HG02763 (cell line): Measurements from ENCODE around the gene C19orf25.

Experiments
- ATAC-seq: cut with Tn5 transposase; IDR thresholded peaks from one replicate; pipeline ENCODE4 v1.9.1; 2021; ENCODE audit warnings: mild to moderate bottlenecking, moderate library complexity; ENCODE audit not compliant: unreplicated experiment

The C19orf25 gene

DNA sequence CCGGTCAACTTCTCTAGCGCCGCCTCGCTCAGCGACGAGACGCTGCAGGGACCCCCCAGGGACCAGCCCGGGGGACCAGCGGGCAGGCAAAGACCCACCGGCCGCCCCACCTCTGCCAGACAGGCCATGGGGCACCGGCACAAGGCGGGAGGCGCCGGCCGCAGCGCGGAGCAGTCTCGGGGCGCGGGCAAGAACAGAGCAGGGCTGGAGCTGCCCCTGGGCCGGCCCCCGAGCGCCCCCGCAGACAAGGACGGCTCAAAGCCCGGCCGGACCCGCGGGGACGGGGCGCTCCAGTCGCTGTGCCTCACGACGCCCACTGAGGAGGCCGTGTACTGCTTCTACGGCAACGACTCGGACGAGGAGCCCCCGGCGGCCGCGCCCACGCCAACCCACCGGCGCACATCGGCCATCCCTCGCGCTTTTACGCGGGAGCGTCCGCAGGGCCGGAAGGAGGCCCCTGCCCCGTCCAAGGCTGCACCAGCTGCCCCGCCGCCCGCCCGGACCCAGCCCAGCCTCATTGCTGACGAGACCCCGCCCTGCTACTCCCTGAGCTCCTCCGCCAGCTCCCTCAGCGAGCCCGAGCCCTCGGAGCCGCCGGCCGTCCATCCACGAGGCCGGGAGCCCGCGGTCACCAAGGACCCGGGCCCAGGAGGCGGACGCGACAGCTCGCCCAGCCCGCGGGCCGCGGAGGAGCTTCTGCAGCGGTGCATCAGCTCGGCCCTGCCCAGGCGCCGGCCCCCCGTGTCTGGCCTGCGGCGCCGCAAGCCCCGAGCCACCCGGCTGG lies 11.3 kb downstream of the C19orf25 start:
- no peak for ATAC-seq

DNA sequence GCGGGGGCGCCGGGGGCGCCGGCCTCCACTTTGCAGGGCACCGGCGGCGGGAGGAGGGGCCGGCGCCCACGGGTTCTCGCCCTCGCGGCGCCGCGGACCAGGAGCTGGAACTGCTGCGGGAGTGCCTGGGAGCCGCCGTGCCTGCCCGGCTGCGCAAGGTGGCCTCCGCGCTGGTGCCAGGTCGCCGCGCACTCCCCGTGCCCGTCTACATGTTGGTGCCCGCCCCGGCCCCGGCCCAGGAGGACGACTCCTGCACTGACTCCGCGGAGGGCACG lies 11.9 kb downstream of the C19orf25 start:
- no peak for ATAC-seq

- no peak for ATAC-seq
Measured at GRCh38 chr19:1466461-1467214, 12.4 kb downstream of the C19orf25 start.

GRCh38 chr19:1466018-1466460 lies 13.0 kb downstream of the C19orf25 start:
- ATAC-seq = no peak

DNA sequence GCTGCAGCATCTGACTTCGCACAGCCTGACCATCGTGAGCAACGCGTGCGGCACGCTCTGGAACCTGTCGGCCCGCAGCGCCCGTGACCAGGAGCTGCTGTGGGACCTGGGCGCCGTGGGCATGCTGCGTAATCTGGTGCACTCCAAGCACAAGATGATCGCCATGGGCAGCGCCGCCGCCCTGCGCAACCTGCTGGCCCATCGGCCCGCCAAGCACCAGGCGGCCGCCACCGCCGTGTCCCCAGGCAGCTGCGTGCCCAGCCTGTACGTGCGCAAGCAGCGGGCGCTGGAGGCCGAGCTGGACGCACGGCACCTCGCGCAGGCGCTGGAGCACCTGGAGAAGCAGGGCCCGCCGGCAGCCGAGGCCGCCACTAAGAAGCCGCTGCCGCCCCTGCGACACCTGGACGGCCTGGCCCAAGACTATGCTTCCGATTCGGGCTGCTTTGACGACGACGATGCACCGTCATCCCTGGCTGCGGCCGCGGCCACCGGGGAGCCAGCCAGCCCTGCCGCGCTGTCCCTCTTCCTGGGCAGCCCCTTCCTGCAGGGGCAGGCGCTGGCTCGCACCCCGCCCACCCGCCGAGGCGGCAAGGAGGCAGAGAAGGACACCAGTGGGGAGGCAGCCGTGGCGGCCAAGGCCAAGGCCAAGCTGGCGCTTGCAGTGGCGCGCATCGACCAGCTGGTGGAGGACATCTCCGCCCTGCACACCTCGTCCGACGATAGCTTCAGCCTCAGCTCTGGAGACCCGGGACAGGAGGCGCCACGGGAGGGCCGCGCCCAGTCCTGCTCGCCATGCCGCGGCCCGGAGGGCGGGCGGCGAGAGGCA lies 13.6 kb downstream of the C19orf25 start:
- no peak for ATAC-seq

DNA sequence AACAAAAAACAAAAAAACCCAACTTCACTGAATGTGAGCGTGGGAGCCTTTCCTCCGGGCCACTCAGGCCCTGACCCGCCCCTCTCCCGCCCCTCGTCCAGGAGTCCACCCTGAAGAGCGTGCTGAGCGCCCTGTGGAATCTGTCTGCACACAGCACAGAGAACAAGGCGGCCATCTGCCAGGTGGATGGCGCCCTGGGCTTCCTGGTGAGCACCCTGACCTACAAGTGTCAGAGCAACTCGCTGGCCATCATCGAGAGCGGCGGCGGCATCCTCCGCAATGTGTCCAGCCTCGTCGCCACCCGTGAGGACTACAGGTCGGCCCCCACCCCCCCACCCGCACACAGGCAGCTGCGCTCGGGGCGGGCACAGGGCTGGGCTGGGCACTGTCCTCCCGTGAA lies 17.2 kb downstream of the C19orf25 start:
- no peak for ATAC-seq

DNA sequence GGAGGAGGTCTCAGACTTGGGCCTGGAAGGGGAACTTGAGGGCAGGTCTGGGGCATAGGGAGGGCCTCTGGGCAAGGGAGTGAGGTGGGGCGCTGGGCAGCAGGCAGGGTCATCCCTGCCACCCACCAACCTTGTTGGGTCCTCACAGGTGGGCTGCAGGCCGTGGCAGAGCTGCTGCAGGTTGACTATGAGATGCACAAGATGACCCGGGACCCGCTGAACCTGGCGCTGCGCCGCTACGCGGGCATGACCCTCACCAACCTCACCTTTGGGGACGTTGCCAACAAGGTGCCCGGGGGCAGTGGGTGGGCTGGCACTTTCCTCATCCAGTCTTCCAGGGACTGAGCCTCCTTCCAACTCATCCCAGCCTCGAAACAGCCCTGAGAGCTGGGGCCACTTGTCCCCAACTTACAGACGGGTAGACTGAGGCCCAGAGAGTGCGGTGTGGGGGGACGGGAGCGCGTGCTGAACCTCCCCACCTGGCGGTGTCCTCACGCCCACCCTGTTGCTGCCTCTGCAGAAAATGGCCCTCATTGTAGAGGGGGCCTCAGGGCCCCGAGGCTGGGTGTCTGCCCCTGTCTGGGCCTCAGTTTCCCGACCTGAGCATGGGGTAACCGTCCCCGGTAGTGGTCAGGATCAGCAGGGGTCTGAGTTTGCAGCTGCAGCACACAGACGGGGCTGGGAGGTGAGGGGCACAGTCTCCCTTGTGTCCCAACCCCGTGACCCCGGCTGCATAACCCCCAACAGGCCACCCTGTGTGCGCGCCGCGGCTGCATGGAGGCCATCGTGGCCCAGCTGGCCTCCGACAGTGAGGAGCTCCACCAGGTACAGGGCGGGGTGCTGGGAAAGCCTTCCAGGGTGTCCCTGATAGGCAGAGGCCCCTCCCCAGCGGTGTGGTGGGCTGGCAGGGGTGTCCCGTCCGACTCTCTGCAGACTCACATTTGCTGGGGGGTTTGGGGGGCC lies 18.7 kb downstream of the C19orf25 start:
- no peak for ATAC-seq

DNA sequence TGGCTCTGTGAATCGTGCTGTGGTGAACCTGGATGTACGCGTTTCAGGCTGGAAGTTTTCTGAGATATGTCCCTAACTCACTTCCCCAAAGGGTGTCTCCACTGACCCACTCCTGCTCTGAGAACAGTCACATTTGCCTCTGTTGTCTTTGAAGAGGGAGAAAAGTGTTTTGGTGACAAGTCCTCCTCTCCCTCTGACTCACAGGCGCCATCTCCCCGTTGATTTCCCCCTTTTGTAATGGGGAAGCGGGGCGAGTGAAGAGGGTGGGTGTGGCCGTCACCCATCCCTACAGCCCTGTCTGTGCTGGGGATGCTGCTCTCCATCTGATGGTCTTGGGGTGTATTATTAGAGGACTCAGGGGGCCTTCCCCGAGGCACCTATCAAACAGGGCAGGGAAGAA lies 19.5 kb downstream of the C19orf25 start:
- no peak for ATAC-seq

DNA sequence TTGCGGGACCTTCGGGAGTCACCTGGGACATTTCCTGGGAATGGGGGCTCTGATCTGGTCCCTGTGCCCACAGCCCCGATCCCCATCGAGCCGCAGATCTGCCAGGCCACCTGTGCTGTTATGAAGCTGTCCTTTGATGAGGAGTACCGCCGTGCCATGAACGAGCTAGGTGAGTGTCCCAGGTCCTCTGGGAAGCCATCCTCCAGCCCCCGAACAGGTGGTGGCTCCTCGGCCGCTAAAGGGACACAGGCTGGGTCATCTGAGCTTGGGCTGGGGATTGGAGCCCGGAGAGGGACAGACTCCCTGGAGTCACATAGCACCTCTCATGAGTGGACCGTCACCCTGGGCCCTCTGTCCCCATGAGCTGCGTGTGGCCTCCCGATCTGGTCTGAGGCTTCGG lies 21.1 kb downstream of the C19orf25 start:
- ATAC-seq = no peak

DNA sequence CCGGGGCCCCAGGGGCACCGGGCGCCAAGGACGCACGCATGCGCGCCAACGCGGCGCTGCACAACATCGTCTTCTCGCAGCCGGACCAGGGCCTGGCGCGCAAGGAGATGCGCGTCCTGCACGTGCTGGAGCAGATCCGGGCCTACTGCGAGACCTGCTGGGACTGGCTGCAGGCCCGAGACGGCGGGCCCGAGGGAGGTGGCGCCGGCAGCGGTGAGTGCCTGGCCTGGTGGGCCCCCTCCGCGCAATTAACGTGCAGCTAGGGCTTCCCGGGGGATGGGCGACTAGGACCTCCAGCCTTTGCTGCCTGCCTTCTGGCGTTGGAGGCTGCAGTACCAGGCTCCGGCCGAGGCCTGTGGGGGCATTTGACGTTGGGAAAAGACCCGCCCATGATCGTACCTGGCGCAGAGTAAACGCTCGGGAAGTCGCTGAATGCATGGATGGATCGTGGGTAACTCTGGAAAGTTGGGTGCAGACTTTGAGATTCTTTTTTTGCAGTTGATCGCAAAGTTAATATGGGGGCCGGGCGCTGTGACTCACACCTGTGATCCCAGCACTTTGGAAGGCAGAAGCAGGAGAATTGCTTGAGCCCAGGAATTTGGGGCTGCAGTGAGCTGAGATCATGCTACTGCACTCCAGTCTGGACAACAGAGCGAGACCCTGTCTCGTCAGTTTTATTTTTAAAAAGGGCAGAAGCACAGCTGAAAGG lies 21.8 kb downstream of the C19orf25 start:
- no peak for ATAC-seq

DNA sequence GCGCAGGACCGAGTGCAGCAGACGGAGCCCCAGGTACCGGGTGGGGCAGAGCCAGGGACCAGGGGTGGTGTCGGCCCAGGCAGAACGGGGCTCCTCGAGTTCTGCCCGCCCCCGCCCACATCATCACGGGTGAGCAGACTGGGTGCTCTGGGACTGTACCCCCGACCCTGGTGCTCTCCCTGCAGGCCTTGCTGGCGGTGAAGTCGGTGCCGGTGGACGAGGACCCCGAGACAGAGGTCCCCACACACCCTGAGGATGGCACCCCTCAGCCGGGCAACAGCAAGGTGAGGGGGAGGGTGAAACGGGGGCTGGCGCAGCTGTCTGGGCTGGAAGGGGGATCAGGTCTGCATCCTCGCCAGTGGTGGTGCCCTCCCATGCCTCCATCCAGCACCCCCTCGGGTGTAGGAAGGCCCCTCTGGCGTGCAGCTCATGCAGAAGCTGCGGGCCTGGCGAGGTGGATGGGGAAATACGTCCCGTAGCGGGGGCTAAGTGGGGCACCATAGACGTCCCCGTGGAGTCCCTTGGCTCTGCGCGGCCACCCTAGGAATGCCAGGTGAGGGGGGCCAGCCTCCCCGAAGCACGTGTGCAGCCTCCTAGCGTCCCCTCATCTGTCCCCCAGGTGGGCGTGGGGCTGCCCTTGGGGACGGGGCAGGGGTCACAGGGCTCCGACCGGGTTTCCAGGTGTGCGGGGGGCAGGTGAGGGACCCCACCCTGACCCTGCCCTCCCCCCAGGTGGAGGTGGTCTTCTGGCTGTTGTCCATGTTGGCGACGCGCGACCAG lies 22.7 kb downstream of the C19orf25 start:
- no peak for ATAC-seq

DNA sequence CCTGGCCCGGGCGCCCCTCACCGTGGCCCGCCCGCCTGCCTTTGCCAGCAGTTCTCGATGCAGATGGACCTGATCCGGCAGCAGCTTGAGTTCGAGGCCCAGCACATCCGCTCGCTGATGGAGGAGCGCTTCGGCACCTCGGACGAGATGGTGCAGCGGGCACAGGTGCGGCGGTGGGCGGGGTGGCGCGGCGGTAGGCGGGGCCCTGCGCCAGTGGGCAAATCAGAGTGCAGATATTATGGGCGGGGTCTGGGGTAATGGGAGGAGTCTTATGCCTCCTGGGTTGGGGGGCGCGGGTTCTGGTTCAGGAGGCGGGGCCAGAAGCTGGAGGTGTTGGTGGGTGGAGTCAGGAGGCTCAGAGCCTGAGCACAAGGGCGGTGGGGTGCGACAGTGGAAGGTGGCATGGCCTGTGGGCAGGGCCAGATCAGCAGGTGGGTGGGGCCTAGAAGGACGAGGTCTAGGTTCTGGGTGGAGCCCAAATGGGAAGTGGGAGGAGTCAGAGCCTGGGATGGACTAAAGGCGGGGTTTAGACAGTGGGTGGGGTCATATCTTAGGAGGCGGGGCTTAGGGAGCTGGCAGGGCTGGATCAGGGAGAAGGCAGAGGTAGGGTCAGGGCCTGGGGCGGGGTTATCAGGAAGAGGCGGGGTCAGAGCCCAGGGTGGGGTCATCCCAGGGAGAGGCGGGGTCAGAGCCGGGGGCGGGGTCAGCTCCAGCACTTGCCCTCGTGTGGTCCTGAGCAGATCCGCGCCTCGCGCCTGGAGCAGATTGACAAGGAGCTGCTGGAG lies 23.5 kb downstream of the C19orf25 start:
- ATAC-seq = no peak

DNA sequence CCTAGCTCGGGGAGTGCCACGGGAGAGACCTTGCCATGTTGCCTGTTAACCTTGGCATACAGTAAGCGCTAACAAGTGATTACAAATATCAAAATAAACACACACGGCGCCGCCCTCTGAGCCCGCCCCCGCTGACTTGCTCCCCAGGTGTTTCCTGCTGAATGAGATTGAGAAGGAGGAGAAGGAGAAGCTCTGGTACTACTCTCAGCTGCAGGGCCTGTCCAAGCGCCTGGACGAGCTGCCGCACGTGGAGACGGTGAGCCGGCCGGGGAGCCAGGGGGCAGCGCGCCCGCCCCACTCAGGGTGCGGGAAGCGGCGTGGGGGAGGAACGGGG lies 24.0 kb downstream of the C19orf25 start:
- ATAC-seq = no peak

- ATAC-seq = no peak
Measured at GRCh38 chr19:1453525-1454364, 25.3 kb downstream of the C19orf25 start.

DNA sequence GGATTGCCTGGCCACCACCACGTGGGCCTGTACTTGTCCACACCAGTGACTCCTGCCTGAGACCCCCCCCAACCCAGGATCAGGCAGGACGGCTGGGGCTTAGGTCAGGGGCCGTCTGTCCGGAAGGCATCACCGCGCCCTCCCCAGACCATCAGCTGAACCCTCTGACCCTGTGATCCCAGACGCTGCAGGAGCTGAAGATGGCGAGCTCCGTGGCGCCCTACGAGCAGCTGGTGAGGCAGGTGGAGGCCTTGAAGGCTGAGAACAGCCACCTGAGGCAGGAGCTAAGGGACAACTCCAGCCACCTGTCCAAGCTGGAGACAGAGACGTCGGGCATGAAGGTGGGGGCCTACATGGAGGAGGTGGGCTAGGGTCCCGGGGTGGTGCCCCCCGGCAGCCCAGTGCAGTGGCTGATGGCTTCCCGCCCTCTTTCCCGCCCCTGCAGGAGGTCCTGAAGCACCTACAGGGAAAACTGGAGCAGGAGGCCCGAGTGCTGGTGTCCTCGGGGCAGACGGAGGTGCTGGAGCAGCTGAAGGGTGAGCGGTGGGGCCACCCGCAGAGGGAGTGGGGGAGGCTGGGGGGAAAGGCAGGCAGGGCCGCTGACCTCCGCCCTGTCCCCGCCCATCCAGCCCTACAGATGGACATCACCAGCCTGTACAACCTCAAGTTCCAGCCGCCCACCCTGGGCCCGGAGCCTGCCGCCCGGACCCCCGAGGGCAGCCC lies 26.1 kb downstream of the C19orf25 start:
- no peak for ATAC-seq

DNA sequence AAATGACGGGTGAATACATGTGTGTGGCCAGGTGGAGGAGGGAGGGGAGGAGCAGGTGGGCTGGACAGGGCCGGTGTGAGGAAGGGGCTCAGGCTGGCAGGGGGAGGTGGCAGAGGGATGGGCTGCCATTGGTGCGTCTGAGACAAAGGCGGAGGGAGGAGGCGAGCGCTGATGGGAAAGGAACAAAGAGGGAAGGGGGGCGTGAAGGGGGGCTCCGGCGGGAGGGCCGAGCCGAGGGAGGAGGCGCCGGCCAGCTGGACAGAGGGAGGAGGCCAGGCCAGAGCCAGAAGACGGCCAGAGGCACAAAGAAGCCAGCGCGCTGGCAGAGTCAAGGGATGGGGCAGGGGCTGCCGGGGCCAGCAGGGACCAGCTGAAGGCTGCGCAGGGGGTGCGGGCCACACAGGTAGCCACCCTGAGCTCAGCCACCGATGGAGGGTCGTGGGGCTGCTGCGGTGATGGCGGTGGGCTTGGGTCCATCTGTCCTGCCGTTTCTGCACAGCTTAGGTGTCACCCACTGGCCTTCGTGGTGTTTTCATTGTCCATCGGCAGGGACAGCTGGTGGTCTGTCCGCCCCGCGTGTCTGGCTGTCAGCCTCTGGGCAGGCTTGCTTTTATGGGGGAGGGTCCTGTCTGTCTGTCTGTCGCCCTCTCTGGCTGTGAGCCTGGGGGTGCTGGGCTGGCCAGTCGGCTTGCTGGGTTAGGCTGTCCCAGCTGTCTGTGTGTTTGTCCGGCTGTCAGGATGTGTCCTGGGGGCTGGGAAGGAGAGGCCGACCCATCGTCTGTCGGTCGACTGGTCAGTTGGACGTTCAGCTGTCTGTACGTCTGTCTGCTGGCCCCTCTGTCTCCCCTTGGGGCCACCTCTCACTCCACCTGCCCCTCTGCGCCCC lies 26.9 kb downstream of the C19orf25 start:
- ATAC-seq = no peak
